HuH-7 (cell line): ENCODE data around the gene IGSF3.

Experiments
- DNase-seq: peaks from one replicate; pipeline ENCODE4 v3.0.0; 2011; ENCODE audit warnings: low spot score

Gene IGSF3

DNA sequence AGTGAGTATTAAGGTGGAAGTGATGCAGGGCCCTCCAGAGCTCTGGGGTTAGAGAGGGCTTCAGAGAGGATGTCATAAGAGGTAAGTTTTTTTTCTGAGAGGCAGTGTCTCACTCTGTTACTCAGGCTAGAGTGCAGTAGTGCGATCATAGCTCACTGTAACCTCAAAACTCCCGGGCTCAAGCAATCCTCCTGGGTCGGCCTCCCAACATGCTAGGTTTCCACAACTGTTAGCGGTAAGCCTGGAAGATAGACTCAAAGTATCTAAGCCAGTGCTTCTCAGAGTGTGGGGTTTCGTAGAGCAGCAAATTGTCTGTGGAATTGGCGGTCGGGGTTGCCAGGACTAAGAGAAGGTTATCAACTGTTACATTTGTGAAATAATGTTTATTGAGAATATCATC is 18.6 kb upstream of the IGSF3 start:
- no peak for DNase-seq

DNA sequence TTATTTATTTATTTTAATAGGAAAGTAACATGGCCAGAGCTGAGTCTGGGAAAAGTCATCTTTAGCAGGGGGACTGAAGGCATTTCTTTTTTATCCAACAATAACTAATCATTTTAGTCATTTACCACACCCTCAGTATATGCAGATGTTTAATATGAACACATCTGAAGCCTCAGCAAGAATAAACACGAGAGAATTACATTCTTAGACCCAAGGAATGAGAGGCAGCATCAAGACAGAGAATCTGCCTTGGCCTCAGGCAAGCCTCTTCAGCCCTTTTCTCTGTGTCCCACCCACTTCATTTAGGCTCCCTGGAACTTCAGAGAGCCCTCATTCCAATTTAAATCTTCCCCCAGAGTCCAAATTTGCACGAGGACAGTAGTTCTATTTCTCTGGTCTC is 17.0 kb upstream of the IGSF3 start:
- DNase-seq, result no peak

DNA sequence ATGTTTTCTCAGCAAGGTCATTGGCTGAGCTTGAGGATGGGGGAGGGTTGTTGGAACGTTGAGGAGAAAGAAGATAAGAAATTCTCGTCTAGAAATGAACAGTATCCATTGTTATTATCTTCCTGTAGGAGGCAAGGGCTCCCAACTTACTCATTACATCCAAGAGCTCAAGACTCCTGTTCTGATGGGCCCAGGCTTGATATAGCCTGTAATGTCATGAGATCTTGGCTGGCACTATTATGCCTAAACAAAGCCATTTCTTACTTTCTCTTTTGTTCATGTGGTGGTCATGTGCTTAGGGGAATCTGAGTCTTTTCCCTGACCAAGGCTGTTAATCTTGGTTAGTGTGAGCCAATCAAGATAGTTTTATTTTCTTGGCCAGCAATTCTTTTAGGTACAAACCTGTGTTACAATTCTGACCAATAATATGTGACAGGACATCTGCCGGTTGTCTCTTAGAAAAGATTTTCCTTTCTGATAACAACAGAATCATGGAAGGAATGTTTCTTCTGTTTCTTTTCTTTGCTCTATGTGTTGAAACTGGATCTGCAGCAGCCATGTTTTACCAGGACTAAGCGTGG is 15.2 kb upstream of the IGSF3 start:
- DNase-seq, result no peak

DNA sequence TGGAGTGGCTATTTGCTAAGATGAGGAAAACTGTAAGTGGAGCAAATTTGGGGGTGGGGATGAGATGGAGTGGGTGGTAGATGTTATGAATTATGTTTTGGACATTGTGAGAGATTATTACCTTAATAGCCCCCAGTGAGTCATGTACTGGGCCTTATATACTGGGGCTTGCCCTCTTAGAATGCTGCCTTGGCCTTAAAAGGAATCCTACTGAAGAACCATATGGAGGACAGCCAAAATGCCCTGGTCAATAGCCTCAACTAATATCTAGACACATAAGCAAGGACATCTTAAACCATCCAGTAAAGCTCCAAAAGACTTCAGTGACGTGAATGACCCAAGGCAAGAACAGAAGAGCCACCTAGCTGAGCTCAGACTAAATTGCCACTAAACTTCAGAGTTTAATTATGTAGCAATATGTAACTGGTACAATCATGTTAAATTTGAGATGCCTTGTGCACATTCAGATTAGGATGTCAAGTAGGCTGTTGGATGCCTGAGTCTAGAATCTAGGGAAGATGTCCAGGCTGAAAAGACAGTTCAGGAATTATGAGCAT is 13.9 kb upstream of the IGSF3 start:
- DNase-seq, result no peak

DNA sequence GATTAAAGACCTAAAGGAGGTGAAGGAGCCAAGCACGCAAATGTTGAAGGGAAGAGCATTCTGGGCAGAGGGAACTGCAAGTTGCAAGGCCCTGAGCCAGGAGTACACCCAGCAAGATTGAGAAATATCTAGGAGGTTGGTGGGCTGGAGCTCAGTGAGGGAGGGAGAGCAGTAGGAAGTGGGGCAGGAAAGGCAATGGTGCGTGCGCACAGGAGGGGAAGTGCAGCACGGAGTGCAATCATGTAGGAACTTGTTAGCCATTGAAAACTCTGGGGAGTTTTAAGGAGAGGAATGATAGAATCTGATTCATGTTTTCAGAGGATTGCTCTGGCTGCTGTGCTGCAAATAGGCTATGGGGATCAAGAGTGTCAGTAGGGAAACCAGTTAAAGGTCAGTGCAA is 13.2 kb upstream of the IGSF3 start:
- DNase-seq, result no peak

DNA sequence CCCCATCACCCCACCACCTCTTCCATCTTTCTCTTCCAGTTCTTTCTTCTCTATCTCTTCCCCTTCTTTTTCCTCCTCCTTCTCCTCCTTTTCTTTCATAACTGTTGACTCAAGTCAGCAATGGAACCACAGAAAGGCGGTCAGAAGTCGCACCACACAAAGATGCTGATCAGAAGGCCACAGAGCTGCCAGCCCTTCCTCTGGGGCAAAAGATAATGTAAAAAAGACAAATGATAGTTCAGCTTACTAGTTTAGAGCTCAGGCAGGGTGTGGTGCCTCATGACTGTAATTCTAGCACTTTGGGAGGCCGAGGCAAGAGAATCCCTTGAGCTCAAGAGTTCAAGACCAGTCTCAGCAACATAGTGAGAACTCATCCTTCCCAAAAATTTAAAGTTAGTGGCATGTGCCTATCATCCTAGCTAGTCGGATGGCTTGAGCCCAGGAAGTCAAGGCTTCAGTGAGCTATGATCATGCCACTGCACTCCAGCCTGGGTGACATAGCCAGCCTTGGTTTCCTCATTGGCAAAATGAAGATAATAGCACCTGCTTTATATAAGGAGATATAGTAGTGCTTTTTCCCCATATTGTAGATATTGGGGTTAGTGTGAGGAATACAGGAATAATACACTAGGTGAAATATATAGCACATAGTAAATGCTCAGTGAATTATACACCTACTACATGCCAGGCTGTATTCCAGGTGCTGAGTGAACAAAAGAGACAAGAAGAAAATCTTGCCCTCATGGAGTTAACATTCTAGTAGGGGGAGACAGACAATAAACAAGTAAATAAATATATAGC is 12.5 kb upstream of the IGSF3 start:
- no peak for DNase-seq

DNA sequence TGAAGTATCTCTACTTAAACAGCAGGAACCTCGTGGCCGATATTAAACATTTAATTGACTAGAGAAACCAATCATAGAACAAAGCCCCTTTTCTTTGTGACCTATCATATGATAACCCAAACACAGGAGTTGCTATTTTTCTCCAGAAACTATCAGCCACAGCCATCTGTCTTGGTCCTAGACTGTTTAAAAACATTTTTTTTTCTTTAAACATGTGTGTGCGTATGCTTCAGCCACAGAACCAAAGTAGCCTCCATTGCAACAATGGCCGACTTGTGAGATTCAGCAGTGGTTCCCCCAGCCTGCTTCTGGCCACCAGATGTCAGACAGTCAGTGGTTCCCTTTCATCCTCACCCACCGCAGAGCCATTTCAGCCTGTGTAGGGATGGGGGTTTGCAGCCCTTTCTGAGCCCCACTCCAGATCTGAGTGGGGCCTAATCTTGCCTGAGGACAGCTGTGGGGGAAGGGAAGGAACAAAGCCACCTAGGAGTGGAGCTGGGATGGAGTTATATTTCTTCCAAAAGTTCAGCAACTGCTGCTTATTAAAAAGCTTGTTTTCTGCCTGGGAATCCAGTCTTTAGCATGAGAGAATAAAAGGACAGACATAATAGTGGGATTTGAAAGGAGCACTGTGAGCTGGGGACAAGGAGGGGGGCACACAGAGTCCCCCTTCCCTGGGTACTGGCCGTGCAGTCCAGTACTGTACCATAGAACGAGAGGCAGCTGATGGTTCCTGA is 11.7 kb upstream of the IGSF3 start:
- DNase-seq, result no peak

DNA sequence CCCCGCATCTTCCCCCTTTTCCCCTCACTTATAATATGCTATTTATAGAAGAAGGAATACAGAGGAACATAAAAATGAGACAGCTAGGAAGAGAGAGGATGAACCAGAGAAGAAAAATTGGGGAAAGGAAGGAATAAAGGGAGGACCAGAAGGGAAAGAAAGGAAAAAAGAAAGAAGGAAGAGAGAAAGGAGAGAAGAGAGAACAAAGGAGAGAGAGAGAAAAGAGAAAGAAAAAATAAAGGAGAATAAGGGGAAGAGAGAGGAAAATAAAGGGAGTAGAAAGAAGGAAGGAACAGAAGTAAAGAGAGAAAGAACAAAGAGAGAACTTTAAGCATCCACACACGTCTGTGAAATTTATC is 11.2 kb upstream of the IGSF3 start:
- no peak for DNase-seq

DNA sequence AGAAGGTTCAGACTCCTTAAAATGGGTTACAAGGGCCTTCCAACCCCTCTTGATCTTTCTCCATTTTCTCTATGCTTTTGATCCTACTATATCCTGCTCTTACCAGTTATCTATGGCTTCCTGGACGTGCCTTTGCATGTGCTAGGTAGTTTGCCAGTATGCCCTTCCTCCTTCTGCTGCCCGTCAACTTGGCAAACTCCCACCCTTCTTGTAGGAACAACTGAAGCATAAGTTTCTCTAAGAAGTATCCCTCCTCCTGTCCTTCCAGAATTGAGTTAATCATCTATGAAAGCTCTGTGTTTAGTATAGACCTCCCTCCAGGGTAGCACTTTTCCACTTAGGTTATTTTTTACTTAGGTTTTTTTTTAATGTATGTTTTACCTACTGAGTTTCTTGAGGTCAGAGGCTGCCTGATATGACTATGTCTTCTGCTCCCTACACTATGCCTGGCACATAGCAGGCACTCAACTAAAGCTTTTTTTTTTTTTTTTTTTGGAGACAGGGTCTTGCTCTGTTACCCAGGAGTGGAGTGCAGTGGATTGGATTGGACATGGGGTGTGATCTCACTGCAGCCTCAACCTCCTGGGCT is 10.0 kb upstream of the IGSF3 start:
- DNase-seq, result no peak

DNA sequence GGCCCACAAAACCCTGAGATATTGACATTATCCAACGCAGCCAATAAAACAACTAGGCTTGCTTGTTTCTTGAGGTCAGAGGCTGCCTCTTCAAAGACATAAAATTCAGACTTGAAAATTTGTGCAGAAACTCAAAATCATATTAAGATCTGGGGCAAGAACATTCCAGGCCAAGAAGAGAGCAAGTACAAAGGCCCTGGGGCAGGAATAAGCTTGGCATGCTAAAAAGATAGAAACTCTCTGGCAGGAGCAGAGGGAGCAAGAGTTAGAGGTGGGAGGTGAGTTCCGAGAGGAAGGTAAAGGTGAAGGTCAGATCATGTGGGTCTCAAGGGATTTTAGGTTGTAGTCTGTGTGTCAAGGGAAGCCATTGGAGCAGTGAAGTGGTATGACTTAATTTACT is 8.8 kb upstream of the IGSF3 start:
- DNase-seq, result no peak

DNA sequence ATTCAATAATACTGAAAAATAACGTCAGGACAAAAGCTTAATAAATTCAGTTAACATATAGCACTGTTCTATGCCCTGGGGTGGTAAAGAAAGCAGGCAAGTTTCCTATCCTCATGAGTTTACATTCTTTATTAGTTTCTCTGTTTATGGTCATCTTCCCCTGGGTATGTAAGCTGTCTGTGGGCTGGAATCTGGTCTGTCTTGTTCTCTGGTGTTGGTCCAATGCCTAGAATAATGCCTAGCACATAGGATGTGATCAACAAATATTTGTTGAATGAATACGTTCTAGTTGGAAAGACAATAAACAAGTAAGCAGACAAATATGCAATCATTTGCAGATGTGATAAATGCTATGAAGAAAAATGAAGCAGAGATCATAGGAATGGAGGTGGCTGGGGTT is 7.2 kb upstream of the IGSF3 start:
- no peak for DNase-seq

DNA sequence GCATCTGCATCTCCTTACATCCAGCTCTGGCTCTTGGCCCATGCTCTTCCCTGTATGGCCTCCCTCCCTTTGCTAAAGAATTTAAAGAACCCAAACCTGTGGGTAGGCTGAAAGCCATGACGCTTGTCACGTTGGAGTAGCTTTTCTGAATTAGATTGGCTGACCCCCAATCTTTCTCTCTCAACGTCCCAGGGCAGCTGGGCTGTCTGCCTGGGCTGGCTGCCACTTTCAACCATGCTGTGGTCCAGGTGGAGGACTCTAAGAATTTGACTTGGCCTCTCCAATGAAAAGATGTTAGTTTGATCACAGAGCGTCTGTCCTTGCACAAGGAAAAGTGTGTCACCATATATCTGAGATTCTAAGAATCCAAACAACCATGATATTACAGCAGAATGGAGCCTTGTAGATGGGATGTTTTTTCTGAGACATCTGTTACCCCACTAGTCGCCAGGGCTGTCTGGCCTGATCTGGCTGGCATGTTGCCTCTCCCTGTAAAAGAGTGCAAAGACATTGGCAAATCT is 6.5 kb upstream of the IGSF3 start:
- no peak for DNase-seq

DNA sequence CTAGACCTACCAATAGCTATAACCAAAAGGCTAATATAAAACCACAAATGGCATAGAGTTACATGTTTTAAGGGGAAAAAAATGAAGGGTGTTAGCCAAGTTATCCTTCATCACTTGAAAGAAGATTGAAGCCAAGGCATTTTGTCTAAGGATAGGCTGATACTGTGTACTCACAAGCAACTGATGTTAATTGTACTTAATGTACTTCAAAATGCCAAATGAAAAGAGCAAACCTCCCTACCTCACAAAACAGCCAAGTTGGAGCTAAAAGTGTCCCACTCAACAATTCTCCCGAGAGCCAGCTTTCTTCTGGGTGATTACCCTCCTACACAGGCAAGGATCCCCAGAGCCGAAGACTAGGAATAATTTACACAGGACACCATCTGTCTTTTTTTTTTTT is 4.4 kb upstream of the IGSF3 start:
- DNase-seq, result no peak

DNA sequence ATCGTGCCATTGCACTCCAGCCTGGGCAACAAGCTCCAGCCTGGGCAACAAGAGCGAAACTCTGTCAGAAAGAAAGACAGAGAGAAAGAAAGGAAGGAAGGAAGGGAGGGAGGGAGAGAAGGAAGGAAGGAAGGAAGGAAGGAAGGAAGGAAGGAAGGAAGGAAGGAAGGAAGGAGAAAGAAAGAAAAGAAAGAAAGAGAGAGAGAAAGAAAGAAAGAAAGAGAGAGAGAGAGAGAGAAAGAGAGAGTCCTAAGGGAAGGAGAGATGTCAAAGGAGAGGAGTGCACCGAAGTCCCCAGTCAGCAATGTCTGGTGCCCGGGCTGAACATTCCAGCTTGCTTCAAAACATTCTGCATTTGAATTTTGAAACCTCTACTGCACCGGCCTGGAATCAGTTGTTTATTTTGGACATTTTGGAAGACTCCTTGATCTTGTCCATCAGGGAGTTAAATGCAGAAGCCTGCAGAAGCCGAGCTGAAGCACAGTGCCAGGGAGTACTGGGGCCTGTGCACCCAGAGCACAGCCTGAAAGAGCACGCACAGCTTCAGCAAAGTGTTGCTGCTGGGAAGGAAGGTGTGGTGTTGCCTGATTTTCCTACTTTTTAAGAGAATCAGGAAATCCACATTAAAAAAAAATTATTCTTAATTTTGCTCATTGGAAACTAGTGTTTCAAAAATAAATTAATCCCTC is 3.7 kb upstream of the IGSF3 start:
- DNase-seq, result no peak

DNA sequence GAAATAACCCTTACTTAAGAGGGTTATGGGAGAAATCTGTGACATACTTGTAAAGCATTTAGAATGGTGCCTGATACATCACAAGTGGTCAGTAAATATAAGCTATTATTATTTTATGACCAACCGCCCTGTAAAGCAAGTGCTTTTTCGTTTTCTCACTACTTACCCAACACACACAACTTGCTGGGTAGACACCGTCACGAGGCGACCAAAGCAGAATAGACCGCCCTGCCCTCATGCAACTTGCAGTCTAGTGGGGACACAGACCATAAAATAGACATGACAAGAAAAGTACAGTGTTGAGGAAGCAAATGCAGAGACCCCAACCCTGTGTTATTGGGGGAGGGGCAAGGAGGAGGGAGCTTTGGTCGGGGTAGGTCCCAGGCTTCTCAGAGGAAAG is 744 bp upstream of the IGSF3 start:
- no peak for DNase-seq

DNA sequence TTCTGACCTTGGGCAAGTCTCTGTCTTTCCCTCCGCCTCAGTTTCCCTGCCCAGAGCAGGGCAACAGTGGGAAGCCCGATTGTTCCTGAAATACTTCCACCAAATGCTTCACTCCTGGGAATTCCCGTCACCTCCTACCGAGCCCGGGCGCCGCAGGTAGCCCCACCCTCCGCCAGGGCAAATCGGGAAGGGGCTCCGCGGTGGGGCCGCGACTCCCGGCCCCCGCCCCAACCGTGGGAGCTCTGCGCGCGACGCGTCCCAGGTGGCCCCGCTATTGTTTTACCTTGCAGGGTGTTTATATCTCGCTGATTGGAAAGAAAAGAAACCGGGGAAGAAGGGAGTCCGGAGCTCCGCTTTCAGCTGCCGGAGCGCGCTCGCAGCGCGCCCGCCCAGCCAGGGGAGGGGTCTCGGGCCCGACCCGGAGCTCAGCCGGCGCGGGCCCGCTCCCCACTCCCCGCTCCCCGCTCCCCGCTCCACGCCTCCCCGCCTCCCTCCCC is 407 bp downstream of the IGSF3 start:
- DNase-seq, result no peak

DNA sequence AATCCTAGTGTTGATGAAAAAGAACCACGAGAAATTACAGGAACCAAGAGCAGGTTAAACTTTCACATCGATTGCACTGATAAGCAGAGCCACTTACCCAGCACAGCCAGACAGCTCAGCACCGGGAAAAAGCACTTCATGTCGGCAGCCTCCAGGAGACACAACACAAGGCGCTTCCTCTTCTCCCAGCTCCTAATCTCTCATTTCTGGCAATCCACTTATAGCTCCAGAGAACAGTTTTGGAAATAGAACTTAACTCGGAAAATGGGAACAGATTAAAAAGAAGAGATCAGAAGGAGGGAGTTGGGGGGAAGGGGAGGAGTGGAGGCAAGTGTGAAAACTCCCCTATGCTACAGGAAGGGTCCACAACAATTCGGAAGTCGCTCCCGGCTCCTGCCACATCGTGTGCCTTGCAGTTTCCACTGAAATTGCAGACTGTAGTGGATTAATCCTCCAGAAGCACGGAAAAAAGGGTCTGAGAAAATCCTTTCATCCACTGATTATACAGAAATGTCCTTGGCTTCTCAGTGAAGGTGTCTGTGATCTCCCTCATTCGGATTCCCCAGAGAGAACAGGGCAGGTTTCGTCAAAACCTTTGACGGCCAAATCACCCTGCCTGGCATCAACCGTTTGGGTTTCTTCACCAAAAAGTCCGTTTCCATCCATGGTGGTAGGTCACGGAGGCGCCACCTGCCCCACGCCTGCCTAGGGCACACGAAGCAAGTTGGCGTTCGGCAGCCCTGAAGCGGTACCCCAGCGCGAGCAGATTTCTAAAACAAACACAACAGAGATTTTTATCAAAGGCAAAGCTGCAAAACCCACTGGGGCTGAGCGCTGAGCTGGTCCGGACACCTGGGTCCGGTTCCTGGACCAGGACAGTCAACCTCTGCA is 1.1 kb downstream of the IGSF3 start:
- DNase-seq, result no peak

DNA sequence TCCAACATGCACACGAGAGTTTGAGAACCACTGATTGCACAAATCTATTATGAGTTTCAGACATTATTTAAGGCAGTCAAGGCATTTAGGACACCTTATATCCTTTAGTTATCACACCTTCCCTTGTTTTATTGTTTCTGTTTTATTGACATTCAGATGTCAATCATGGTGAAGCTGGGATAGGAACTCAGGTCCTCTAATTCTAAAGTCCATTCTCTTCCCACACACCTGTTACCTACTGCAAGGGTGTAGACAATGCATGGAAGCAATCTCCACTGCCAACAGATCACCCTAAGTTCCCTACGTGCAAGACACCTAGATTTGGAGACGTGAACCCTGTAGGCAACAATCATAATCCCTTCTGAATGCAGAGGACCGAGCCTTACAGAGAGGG is 2.6 kb downstream of the IGSF3 start:
- DNase-seq, result no peak

DNA sequence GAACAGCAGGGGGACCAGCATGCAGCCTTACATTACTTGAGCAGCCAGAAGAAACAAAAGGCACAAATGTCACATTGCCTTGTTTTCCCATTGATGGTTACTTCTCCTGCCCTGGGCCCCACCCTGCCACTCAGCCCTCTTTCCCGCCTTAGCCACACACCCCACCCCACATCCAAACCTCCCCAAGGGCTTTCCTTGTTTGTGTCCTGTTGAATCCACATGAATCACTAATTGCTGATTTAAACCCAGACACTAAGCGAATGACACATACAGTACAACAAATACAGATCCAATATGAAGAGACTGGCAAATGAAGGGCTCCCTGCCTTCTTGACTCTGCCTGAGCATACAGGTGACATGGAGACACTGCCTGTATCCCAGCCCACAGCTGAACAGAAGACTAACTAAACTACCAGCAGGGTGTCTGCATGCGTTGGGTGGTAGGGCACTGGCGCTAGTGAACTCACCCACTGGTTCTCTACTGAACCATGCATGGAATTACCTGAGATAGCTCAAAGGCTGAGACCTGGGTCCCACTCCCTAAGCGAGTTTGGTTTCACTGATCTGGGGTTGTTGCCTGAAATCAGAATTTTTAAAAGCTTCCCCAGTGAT is 3.1 kb downstream of the IGSF3 start:
- DNase-seq, result no peak

DNA sequence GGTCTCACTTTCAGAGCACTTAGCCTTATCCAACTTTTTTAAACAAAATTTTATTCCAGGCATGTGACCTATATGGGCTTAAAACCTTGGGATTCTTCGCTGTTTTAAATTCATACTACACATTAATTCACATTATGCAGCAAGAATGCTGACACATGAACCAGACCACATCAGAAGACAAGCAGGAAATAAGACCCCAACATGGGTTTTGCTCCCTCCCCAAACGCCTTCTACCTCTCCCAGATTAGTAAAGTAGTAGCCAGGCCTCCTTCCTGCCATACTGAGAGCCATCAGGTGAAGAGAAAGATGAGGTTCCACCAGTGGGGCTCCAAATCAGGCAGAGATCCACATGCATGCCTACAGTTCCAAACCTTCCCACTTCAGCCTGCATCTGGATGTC is 3.7 kb downstream of the IGSF3 start:
- no peak for DNase-seq
